Hematopoietic multipotent progenitor cell (in vitro differentiated cells): ENCODE results near the gene PTGS2. TPM values are rescaled to one million over a fixed set of nuclear protein-coding genes. Genes with fewer than 3 reads are reported as not detected.

Experiments used
- total RNA-seq: library from RNA; depleted of rRNA; stranded (reverse); fragments of >200 nt; gene quantifications from one replicate; pipeline ENCODE4 v1.2.3, GENCODE V29; 2012

PTGS2 gene
- total RNA-seq, 1 donor, result 32.3 TPM

Other genes starting within 250 kb of the PTGS2 start
- not detected for gene PDC, start 219.3 kb downstream of the PTGS2 start, total RNA-seq
- 6.5 TPM for gene PLA2G4A, start 148.5 kb upstream of the PTGS2 start, total RNA-seq